Eye (tissue), 1 donor: Measurements from ENCODE around the gene ALOX12B.
"Not testable (repeated sequence)": the region's sequence is repeated elsewhere in the genome, so short reads cannot be mapped to it uniquely, and the experiment has no call there.

Source experiments
- DNase-seq: peaks from one replicate; pipeline ENCODE4 v3.0.0-alpha.2; 2015

The ALOX12B gene

GRCh38 chr17:8063761-8064534, 23.6 kb downstream of the ALOX12B start:
- DNase-seq, result no peak

- DNase-seq, result peak; percentile 40
Measured at GRCh38 chr17:8062807-8063483, 24.6 kb downstream of the ALOX12B start.

- no peak for DNase-seq
Measured at GRCh38 chr17:8062435-8062806, 25.1 kb downstream of the ALOX12B start.

GRCh38 chr17:8061851-8062250, 25.7 kb downstream of the ALOX12B start:
- not testable (repeated sequence) for DNase-seq

- DNase-seq, result peak; percentile 95
Measured at GRCh38 chr17:8060274-8060673, 27.2 kb downstream of the ALOX12B start.

- DNase-seq, result no peak
Measured at GRCh38 chr17:8059131-8059530, 28.4 kb downstream of the ALOX12B start.

- DNase-seq, result peak; percentile 94
Measured at GRCh38 chr17:8057691-8058114, 29.8 kb downstream of the ALOX12B start.

- DNase-seq, result no peak
Measured at GRCh38 chr17:8056976-8057625, 30.4 kb downstream of the ALOX12B start.

GRCh38 chr17:8056232-8056975, 31.1 kb downstream of the ALOX12B start:
- no peak for DNase-seq

- no peak for DNase-seq
Measured at GRCh38 chr17:8055851-8056231, 31.7 kb downstream of the ALOX12B start.

- DNase-seq, result no peak
Measured at GRCh38 chr17:8053600-8053999, 33.9 kb downstream of the ALOX12B start.

- DNase-seq, result no peak
Measured at GRCh38 chr17:8052256-8053252, 35.0 kb downstream of the ALOX12B start.

- no peak for DNase-seq
Measured at GRCh38 chr17:8051831-8052230, 35.7 kb downstream of the ALOX12B start.

GRCh38 chr17:8048736-8049135, 38.8 kb downstream of the ALOX12B start:
- no peak for DNase-seq

- no peak for DNase-seq
Measured at GRCh38 chr17:8048236-8048635, 39.3 kb downstream of the ALOX12B start.

GRCh38 chr17:8047769-8048110, 39.8 kb downstream of the ALOX12B start:
- no peak for DNase-seq

- DNase-seq, result no peak
Measured at GRCh38 chr17:8046929-8047768, 40.4 kb downstream of the ALOX12B start.

- no peak for DNase-seq
Measured at GRCh38 chr17:8046306-8046928, 41.1 kb downstream of the ALOX12B start.

GRCh38 chr17:8044819-8045810, 42.4 kb downstream of the ALOX12B start:
- no peak for DNase-seq
